CD4-positive, alpha-beta T cell treated with Interleukin-4 for 4 hours (primary cell): Measurements from ENCODE around the gene IKZF4.
A peak's percentile ranks its signal among the peaks of the same experiment; 100 is the strongest.
"Not testable (repeated sequence)": the region's sequence is repeated elsewhere in the genome, so short reads cannot be mapped to it uniquely, and the experiment has no call there.

Experiments used
- DNase-seq: peaks from one replicate; pipeline ENCODE4 v3.0.0-alpha.2; 2020

The IKZF4 gene

DNA sequence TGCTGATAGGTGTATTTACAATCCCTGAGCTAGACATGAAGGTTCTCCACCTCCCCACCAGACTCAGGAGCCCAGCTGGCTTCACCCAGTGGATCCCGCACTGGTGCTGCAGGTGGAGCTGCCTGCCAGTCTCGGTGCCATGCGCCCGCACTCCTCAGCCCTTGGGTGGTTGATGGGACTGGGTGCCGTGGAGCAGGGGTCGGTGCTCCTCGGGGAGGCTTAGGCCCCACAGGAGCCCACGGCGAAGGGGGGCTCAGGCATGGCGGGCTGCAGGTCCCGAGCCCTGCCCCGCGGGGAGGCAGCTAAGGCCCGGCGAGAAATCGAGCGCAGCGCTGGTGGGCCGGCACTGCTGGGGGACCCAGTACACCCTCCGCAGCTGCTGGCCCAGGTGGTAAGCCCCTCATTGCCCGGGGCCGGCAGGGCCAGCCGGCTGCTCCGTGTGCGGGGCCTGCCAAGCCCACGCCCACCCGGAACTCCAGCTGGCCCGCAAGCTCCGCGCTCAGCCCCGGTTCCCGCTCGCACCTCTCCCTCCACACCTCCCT, 20.8 kb upstream of the IKZF4 start:
- not testable (repeated sequence) for DNase-seq

DNA sequence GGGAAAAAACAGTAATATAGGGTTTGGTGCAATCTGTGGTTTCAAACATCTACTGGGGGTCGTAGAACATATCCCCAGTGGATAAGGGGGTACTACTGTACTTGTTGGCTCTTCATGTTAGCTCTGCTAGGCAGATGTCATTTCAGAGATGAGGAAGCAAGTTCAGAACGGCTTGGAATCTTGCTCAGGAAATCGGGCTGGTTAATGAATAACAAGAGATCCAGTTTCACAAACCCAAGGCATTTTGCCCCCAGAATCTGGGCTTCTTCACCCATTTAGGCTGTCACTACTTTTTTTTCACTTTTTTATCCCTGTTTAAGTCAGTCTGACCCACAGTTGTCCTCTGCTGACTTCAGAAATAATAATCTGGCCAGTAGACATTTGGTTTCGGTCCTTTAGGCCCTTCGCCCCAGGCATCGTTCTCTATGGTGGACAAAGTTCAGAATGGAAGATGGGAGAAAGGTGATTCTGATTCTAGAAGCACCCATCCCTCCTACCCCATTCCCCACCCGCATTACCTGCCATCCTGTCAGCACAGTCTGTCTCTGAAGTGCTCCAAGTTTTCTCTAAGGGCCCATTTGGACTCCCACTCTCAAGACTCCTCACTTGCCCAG, 19.2 kb upstream of the IKZF4 start:
- DNase-seq: no peak

DNA sequence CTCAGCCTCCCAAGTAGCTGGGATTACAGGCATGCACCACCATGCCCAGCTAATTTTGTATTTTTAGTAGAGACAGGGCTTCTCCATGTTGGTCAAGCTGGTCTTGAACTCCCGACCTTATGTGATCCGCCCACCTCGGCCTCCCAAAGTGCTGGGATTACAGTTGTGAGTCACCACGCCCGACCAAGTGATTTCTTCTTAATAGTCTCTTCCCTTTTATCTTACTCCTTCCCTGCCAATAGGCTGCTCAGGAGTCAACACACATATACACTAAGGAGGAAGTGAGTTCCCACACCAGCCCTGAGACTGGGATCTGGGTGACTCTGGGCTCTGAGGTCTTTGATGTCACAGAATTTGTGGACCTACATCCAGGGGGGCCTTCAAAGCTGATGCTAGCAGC, 17.5 kb upstream of the IKZF4 start:
- DNase-seq: not testable (repeated sequence)

DNA sequence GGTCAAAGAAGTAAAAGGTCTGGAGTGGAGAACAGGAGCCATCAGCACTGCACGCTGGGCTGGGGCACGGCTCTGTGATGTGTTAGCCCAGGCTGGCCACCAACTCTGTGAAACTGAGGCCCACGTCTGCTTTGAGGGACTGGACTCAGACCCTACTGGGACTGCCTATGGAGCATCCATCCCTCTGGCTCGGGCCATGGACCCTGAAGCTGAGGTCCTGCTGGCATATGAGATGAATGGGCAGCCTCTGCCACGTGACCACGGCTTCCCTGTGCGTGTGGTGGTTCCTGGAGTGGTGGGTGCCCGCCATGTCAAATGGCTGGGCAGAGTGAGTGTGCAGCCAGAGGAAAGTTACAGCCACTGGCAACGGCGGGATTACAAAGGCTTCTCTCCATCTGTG, 16.6 kb upstream of the IKZF4 start:
- no peak for DNase-seq

DNA sequence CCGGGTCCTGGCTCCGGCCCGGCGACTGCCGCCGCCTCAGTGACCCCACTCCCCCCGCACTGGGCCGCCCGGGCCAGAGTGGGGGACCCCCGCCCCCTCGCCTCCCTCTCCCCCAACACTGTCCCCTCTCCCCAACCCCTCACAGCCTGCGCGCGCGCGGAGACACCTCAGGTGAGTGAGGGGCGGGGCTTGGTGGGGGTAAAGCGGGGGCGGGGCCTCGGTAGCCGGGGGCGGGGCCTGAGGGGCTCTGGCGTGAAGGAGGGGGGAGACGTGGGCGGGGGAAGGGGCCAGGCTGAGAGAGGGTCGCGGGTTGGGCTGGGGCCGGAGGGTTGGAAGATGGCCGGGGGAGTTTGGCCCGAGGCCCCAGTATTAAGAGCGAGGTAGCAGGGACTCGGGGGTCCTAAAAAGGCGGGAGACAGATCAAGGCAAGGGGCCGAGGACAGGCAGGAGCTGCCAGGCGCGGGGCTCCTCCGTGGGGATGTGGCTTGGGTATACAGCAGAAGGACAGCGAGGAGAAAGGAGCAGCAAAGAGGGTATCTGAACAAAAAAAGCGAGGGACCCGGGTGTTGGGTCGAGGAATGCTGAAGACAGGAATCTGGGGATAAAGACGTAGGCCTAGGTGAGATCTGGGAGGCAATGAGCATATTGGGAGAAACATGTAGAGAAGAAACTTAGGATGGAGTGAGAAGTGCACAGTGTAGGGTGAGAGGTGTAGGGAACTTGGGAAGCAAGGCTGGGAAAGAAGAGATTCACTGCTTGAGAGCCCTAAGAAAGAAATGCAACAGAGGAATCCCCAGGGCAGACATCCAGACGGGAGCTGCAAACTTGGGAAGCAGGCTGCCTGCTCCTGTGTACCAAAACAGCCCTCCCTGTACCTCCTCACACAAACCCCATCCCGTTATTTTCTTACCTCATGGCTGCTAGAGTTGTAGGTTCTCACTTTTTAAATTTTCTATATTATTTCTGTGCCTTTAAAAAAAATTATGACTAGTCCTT, 13.0 kb upstream of the IKZF4 start:
- DNase-seq: peak; percentile 38

DNA sequence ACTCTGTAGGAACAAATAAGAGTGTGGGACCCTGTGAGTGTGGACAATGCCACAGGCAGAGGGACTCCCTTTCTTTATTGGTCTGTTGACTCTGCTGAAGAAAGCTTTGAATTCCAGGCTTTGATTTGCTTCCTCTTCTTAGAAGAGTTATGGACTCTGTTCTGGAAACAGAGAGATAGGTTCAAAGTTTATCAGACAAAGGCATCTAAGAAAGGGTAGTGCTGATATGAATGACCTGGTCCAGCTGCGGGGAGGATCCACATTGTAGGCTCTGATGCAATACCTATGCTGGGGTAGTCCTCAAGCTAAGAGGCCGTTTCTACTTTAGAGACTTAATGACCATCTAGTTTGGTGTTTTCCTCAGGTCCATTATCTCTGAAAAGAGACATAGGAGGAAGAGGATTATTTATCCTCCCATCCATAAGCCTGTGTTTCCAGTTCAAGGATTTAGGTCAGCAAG, 10.7 kb upstream of the IKZF4 start:
- no peak for DNase-seq

DNA sequence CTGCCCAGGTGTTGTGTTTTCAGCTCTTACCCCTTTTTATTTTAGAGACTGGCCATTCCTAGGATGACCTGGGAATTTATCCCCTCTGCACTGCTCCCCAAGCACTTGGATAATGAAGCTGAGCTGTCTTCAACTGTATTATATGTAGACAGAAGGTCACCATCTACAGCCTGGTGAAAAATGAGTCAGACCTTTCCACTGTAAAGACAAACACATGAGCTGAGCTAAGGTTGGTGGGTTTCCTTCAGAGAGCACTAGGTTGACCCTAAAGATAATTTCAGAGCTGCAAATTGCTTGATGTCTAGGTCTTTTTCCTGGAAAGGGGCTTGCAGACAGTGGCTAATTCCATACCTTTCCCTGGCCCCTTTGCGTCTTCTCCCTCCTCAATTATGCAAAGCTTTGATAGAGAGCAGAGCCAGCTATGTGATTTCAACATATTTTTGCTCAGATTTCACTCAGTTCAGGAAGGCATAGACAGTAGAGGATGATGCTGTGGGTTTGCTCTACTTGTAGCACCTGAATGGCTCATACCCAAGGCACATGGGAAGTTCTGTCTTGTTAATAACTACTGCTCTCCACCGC, 9.2 kb upstream of the IKZF4 start:
- no peak for DNase-seq

DNA sequence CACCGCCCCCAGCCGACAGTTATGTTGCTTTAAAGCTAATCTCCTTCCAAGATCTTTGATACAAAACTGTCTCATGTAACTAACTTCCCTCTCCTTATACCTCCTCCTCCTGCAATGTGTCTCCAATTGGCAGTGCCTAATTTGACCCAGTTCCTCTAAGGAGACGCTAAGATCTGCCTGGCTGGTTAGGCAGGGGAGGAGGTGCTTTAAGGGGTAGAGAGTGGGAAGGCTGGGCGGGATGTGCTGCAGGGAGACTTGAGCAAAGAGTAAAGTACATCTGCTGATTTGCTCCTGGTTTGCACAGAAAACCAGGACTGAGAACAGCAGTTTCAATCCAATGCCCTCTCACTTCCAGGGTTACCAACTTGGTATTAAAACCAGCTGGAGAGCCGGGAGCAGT, 7.4 kb upstream of the IKZF4 start:
- DNase-seq: no peak

DNA sequence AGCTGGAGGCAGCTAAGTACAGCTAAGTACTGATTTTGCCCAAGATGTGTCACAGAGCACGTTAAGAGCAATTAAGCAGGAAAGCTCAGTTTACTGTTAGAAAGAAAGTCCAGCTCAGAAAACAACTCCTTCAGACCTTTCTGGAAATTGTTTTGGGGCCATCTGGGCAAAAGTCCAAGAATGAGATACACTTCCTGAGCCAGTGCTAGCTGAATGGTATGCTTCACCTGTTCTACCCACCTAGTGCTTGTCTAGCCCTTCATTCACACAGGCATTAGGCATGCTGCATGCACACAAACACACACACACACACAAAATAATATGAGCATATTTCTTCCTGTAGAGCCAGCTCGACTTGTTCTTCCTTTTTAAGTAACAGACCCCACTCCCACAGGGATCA, 6.6 kb upstream of the IKZF4 start:
- DNase-seq: no peak

DNA sequence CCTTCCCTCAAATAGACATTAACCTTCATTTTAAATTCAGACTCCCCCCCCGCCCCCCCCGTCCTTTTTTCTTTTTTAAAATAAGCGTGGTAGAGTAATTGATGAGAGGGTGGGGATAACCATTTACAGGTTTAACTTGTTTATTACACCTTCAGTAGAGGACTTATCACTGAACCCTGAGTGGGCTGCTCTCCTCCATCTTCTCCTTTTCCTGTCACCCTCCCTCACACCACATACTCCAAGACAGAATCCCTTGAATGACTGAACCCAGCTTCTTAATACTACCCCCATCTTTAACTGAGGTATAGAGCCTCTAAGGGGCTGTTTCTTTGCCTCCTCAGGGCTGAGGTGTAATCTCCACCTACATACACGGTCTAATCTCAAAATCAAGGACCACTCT, 3.7 kb upstream of the IKZF4 start:
- no peak for DNase-seq

DNA sequence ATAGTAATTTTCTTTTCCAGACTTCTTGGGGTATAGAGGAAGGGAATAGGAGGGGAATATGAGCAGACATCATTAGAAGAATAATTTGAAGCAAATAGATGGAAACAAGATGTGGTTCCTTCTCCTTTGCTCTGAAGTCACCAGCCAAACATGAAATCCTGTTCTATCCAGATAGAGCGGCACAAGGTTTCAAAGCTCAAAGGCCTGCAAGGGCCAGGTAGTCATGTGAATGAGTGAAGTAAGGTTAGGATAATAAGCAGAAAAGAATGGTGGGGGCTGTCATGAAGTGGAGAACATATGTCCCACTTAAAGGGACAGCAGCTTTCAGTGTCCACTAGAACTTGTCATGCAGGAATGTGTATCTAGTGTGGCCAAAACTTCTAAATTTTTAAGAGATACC, 2.5 kb upstream of the IKZF4 start:
- DNase-seq: no peak

DNA sequence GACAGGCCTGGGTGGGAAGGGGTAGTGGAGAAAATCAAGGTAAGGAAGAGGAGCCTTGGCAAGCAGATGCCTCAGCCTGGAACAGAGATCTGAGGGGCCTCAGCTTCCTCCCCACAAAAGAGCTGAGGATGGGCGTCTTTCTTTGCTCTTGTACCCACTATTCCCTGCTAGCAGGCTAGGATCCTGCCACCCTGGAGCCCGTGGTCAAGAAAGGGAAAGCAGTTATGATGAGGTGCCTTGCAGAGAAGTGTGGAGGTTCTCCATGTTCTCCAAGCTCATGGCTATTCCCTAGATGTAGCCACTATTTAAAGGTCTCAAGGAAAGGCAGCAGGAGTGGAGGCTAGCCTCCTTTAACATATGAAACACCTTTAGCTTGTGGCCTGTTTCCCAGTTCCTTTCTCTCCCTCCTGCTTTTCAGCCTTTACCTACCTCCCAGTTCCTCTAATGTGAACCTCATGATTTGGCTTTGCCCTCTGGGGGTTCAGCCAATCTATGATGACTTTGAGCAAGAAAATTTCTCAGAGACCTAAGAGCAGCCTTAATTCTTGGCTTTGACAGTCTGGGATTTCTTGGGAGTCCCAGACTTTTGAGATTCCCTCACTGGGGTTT, 1.1 kb downstream of the IKZF4 start:
- DNase-seq: no peak

DNA sequence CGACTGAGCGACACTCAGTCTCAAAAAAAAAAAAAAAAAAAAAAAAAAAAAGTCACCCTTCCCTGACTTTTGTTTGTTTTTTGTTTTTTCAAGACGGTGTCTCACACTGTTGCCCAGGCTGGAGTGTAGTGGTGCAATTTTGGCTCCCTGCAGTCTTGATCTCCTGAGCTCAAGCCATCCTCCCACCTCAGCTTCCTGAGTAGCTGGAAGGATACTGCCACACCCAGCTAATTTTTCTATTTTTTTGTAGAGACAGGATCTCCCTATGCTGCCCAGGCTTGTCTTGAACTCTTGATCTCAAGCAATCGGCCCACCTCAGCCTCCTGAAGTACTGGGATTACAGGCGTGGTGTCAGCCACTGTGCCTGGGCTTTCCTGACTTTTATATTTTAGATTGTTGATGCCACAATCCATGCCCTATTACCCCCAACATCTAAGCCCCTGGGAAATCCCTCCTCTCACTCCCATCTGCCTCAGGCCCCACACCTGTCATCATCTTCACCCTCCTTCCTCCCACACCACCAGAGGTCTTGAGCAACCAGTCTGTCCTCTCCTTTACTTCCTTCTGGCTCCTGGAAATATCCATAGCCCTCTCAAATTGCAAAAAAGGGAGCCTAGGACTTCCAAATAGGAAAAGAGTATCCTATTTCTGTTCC, 7.8 kb downstream of the IKZF4 start:
- DNase-seq: no peak

DNA sequence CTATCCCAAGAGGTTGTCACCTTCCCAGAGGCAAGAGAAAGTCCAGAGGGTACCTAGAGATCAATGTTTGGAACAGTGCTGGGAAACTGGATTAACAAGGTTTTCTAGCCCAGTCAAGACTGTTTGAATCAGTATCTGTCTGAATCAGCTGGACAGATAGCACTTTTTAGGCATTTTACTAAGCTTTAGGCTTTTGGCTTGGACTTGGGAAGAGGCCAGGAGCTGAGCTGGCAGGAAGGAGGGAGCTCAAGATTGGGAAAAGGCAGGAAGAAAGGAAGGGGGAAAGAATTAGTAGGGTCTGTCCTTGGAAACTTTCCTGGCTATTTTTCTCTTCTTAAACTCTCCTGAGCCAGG, 8.3 kb downstream of the IKZF4 start:
- no peak for DNase-seq

DNA sequence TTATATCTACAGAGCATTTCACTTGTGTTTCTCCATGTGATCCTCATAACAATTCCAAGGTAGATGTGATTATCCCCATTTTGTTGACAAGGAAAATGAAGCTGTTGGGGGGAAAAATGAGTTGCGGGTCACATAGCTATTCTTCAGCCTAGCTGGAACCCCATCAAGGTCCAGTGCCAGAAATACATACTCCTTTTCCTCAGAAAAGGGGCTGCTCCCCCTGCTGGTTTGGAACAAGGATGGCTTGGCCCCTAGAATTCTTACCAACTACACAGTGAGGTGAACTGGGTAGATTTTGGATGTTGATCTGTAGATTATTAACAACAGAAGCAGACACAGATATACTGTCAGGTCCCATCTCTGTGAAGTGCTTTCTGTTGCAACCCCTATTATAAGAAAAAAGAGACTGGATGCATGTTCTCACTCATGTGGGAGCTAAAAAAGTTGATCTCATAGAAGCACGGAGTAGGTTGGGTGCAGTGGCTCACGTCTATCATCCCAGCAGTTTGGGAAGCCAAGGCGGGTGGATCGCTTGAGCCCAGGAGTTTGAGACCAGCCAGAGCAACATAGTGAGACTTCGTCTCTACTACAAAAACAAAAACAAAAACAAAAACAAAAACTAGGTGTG, 8.9 kb downstream of the IKZF4 start:
- peak; percentile 50 for DNase-seq

DNA sequence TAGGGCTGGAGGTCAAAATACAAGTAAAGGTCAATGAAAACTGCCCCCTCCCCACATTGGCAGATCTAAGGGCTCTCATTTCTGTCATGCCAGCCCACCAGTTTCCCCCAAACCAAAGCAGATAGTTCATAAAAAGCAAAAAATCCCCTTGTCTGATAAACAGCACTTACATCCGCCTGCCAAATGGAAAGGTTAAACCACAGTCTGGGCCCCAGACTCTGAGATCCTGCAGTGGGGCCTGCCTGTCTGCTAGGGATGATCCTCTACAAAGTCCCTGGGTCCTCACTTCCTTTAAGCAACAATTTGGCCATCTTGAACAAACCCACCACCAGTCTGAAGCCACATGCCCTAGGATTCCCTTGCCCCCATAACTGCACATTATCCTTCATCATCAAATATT, 11.1 kb downstream of the IKZF4 start:
- DNase-seq: peak; percentile 37

DNA sequence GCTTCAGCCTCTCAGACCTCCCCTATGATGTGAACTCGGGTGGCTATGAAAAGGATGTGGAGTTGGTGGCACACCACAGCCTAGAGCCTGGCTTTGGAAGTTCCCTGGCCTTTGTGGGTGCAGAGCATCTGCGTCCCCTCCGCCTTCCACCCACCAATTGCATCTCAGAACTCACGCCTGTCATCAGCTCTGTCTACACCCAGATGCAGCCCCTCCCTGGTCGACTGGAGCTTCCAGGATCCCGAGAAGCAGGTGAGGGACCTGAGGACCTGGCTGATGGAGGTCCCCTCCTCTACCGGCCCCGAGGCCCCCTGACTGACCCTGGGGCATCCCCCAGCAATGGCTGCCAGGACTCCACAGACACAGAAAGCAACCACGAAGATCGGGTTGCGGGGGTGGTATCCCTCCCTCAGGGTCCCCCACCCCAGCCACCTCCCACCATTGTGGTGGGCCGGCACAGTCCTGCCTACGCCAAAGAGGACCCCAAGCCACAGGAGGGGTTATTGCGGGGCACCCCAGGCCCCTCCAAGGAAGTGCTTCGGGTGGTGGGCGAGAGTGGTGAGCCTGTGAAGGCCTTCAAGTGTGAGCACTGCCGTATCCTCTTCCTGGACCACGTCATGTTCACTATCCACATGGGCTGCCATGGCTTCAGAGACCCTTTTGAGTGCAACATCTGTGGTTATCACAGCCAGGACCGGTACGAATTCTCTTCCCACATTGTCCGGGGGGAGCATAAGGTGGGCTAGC, 13.9 kb downstream of the IKZF4 start:
- DNase-seq: peak; percentile 31

DNA sequence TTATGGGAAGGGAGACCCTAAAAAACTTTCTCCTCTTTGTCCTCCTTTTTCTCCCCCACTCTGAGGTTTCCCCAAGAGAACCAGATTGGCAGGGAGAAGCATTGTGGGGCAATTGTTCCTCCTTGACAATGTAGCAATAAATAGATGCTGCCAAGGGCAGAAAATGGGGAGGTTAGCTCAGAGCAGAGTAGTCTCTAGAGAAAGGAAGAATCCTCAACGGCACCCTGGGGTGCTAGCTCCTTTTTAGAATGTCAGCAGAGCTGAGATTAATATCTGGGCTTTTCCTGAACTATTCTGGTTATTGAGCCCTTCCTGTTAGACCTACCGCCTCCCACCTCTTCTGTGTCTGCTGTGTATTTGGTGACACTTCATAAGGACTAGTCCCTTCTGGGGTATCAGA, 16.3 kb downstream of the IKZF4 start:
- no peak for DNase-seq

DNA sequence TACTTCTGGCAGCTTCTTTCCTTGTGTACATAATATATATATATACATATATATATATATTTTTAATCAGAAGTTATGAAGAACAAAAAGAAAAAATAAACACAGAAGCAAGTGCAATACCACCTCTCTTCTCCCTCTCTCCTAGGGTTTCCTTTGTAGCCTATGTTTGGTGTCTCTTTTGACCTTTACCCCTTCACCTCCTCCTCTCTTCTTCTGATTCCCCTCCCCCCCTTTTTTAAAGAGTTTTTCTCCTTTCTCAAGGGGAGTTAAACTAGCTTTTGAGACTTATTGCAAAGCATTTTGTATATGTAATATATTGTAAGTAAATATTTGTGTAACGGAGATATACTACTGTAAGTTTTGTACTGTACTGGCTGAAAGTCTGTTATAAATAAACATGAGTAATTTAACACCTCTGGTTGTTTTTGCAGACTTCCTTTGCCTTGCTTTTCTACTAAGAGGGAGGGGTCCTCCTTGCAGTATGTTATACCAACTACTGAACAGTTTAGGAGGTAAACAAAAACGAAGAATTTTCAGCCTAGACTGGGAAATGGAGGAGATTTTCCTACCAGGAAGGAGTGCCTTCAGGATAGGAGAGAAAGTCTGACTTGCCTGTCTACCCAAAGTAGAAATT, 17.3 kb downstream of the IKZF4 start:
- DNase-seq: peak; percentile 51

DNA sequence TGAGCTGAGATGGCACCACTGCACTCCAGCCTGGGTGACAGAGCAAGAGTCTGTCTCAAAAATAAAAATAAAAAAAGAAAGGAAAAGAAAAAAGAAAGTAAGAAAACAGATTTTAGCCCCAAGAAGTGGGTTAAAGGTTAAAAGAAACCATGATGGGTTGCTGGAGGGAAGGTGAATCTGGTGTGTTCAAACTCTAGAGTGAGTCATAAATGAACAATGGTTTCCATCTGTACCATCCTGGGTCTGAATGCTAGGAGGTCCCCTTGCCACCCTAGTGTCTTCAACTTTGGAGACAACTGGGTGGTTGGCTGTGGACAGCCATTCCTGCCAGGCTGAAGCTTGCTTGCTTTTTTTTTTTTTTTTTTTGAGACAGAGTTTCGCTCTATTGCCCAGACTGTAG, 19.3 kb downstream of the IKZF4 start:
- DNase-seq: no peak

DNA sequence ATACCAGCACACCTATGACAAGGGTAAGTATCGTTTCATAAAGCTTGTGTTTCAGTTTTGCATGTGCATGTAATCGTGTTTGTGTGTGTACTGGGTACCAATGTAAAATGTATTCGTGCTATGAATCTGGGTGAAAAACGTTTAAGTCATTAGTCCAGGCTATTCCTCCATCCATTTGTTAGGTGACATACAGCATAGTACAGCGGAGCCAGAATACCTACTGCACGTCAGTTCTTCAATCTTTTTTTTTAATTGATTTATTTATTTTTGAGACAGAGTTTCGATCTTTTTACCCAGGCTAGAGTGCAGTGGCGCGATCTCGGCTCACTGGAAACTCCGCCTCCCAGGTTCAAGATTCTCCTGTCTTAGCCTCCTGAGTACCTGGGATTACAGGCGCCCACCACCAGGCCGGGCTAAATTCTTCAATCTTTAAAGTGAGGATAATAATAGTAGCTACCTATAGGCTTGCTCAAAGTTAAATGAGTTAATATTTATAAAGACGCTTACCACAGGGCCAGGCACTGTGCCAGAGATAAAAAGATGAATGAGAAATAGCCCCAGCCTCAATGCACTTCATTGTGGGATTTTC, 20.2 kb downstream of the IKZF4 start:
- DNase-seq: no peak
